Measurements from ENCODE around the gene PRSS50.

The PRSS50 gene

GRCh38 chr3:46667657-46668056 lies 50.0 kb downstream of the PRSS50 start:
- no peak for DNase-seq

GRCh38 chr3:46667061-46667621 lies 50.5 kb downstream of the PRSS50 start:
- no peak for DNase-seq

GRCh38 chr3:46666453-46666845 lies 51.2 kb downstream of the PRSS50 start:
- no peak for DNase-seq

GRCh38 chr3:46665763-46666452 lies 51.8 kb downstream of the PRSS50 start:
- no peak for DNase-seq

- no peak for DNase-seq
Measured at GRCh38 chr3:46664971-46665762, 52.5 kb downstream of the PRSS50 start.

- no peak for DNase-seq
Measured at GRCh38 chr3:46664188-46664970, 53.3 kb downstream of the PRSS50 start.

- peak; percentile 61 for DNase-seq
Measured at GRCh38 chr3:46663591-46664135, 54.0 kb downstream of the PRSS50 start.

- peak; percentile 61 for DNase-seq
Measured at GRCh38 chr3:46662771-46663551, 54.7 kb downstream of the PRSS50 start.

All from retina (tissue), 1 donor.